Astrocyte of the spinal cord (primary cell): Measurements from ENCODE around the gene UBC.
A peak's percentile ranks its signal among the peaks of the same experiment; 100 is the strongest.

ENCODE experiments used
- DNase-seq: peaks from one replicate; pipeline ENCODE4 v3.0.0; 2011; ENCODE audit warnings: low read depth, low spot score
- H3K4me3 ChIP-seq: 2 replicates; pipeline ENCODE4 v1.5.1; 2011; ENCODE audit warnings: low read depth, mild to moderate bottlenecking, low read length, moderate library complexity
- CTCF ChIP-seq: IDR thresholded peaks from 2 replicates; pipeline ENCODE4 v1.5.1; 2012; ENCODE audit warnings: low read depth, mild to moderate bottlenecking, low read length, inconsistent platforms
- in situ Hi-C: cut with HindIII; loops from 2 replicates; pipeline ENCODE4 v1.10.0; 2017; ENCODE audit warnings: low sequenced_read_pairs

The UBC gene

GRCh38 chr12:124914392-124915238 lies at the start of gene UBC:
TSS of gene UBC (minus strand) at chr12:124914650. CDS start at chr12:124913771, 879 bp downstream.
- TF ChIP-seq CTCF = no peak
- peak; percentile 96 for DNase-seq
- in situ Hi-C loops = no loop called here

GRCh38 chr12:124963211-124963610 lies 48.8 kb upstream of the UBC start:
- no peak for DNase-seq
- no peak for TF ChIP-seq CTCF
- no peak overlapping the region for H3K4me3 ChIP-seq
- in situ Hi-C loops = no loop called here

More at GRCh38 chr12:124914392-124915238, at the start of gene UBC:
- H3K4me3 ChIP-seq = peak within 1 kb of the TSS; percentile 100

- in situ Hi-C loops = no loop called here
- no peak for TF ChIP-seq CTCF
- no peak for DNase-seq
- no peak overlapping the region for H3K4me3 ChIP-seq
Observed at GRCh38 chr12:124961055-124961454, 46.6 kb upstream of the UBC start.

- TF ChIP-seq CTCF = no peak
- no peak overlapping the region for H3K4me3 ChIP-seq
- in situ Hi-C loops = no loop called here
- no peak for DNase-seq
Observed at GRCh38 chr12:124956571-124956970, 42.1 kb upstream of the UBC start.

GRCh38 chr12:124954771-124955170 lies 40.3 kb upstream of the UBC start:
- in situ Hi-C loops = no loop called here
- no peak for TF ChIP-seq CTCF
- DNase-seq = no peak
- no peak overlapping the region for H3K4me3 ChIP-seq

- no peak for DNase-seq
- in situ Hi-C loops = no loop called here
- TF ChIP-seq CTCF = no peak
- no peak overlapping the region for H3K4me3 ChIP-seq
Observed at GRCh38 chr12:124953689-124954405, 39.4 kb upstream of the UBC start.
